SH-SY5Y (cell line): ENCODE data around the gene UBE2D2.

Source experiments
- GATA2 ChIP-seq: IDR thresholded peaks from 2 replicates; pipeline ENCODE4 v1.6.1; 2011; ENCODE audit warnings: mild to moderate bottlenecking, low read depth, low read length
- GATA3 ChIP-seq: IDR thresholded peaks from 2 replicates; pipeline ENCODE4 v1.6.1; 2011; ENCODE audit warnings: low read depth, mild to moderate bottlenecking, low read length, moderate library complexity

- no peak for TF ChIP-seq GATA2
- no peak for TF ChIP-seq GATA3
Observed at GRCh38 chr5:139647506-139648204, 86.5 kb downstream of the UBE2D2 start.
